Peyer's patch (tissue), 4 donors: Measurements from ENCODE around the gene C16orf82.

Experiments used
- POLR2A ChIP-seq, 2 donors: fragments of 450-650 bp; IDR thresholded peaks; one replicate each; pipeline ENCODE4 v1.5.1; 2017; ENCODE audit warnings: antibody characterized with exemption in 2 of 2, mild to moderate bottlenecking in 2 of 2, moderate library complexity in 2 of 2
- TF ChIP-seq, protein P1 (sequence below), 6 experiments: fragments of 450-650 bp in 4 of 6; fragments of 200-600 bp in 2 of 6; sonication (generic) in 1 of 6; IDR thresholded peaks; one replicate each; pipeline ENCODE4 v1.5.1; 2017 to 2019; ENCODE audit warnings: antibody characterized with exemption in 6 of 6, mild to moderate bottlenecking in 3 of 6, moderate library complexity in 1 of 6

DNA sequence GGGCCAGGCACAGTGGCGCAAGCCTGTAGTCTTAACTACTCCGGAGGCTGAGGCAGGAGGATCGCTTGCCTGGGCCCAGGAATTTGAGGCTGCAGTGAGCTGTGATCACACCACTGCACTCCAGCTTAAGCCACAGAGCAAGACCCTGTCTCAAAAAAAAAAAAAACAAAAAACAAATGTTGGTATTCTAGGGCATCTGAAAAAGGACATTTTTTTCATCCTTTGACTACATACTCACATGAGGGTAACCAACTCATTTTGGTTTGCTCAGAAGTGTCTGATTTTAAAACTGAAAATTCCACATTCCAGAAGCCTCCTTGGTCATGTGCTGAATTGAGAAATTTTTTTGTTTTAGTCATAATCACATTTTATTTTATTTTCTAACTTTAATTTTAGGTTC lies 12.7 kb upstream of the C16orf82 start:
- TF ChIP-seq POLR2A (IDR thresholded peaks at IDR 0.05), result no peak
- TF ChIP-seq, protein P1, sequence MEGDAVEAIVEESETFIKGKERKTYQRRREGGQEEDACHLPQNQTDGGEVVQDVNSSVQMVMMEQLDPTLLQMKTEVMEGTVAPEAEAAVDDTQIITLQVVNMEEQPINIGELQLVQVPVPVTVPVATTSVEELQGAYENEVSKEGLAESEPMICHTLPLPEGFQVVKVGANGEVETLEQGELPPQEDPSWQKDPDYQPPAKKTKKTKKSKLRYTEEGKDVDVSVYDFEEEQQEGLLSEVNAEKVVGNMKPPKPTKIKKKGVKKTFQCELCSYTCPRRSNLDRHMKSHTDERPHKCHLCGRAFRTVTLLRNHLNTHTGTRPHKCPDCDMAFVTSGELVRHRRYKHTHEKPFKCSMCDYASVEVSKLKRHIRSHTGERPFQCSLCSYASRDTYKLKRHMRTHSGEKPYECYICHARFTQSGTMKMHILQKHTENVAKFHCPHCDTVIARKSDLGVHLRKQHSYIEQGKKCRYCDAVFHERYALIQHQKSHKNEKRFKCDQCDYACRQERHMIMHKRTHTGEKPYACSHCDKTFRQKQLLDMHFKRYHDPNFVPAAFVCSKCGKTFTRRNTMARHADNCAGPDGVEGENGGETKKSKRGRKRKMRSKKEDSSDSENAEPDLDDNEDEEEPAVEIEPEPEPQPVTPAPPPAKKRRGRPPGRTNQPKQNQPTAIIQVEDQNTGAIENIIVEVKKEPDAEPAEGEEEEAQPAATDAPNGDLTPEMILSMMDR (IDR thresholded peaks at IDR 0.05), result no peak
